Kidney epithelial cell (primary cell): ENCODE results near the gene FUCA1. TPM values are rescaled to one million over a fixed set of nuclear protein-coding genes. Genes with fewer than 3 reads are reported as not detected.
A peak's percentile ranks its signal among the peaks of the same experiment; 100 is the strongest.

ENCODE experiments used
- DNase-seq: peaks from one replicate; pipeline ENCODE4 v3.0.0-alpha.2; 2010; ENCODE audit warnings: low read depth
- H3K27me3 ChIP-seq: 2 replicates; pipeline ENCODE4 v1.6.0; 2011; ENCODE audit warnings: low read length; ENCODE audit not compliant: control insufficient read depth, insufficient read depth
- H3K36me3 ChIP-seq: 2 replicates; pipeline ENCODE4 v1.5.1; 2011; ENCODE audit warnings: low read length; ENCODE audit not compliant: control insufficient read depth, insufficient read depth
- H3K4me3 ChIP-seq: 2 replicates; pipeline ENCODE4 v1.5.1; 2011; ENCODE audit warnings: low read depth, mild to moderate bottlenecking, control low read depth, low read length
- CTCF ChIP-seq: IDR thresholded peaks from 2 replicates; pipeline ENCODE4 v1.5.1; 2011; ENCODE audit warnings: mild to moderate bottlenecking, moderate library complexity, low read length, control low read depth, inconsistent platforms; ENCODE audit not compliant: insufficient read depth, poor library complexity, severe bottlenecking
- total RNA-seq: library from RNA; depleted of rRNA; stranded (reverse); fragments of >200 nt; gene quantifications from 2 replicates; pipeline ENCODE4 v1.2.3, GENCODE V29; 2015

Gene FUCA1
- total RNA-seq, 1 donor from 2014 or later, result 40.7 TPM

- peak; percentile 69 for TF ChIP-seq CTCF
- Histone ChIP-seq H3K27me3 (no peaks in the 10 kb centered on the region), H3K4me3 (no peak overlapping the region), H3K36me3 (no peaks in the 10 kb centered on the region)
- DNase-seq, result no peak
These were observed 57.1 kb downstream of the FUCA1 start for GRCh38 chr1:23810818-23811540.

- peak; percentile 91 for TF ChIP-seq CTCF
- Histone ChIP-seq H3K27me3 (no peaks in the 10 kb centered on the region), H3K4me3 (no peak overlapping the region), H3K36me3 (no peaks in the 10 kb centered on the region)
- no peak for DNase-seq
These were observed 58.3 kb downstream of the FUCA1 start for GRCh38 chr1:23809751-23810171.

GRCh38 chr1:23807453-23807852 is 60.6 kb downstream of the FUCA1 start:
- no peak for DNase-seq
- Histone ChIP-seq H3K36me3 (no peaks in the 10 kb centered on the region), H3K4me3 (no peak overlapping the region), H3K27me3 (no peaks in the 10 kb centered on the region)
- no peak for TF ChIP-seq CTCF

DNA sequence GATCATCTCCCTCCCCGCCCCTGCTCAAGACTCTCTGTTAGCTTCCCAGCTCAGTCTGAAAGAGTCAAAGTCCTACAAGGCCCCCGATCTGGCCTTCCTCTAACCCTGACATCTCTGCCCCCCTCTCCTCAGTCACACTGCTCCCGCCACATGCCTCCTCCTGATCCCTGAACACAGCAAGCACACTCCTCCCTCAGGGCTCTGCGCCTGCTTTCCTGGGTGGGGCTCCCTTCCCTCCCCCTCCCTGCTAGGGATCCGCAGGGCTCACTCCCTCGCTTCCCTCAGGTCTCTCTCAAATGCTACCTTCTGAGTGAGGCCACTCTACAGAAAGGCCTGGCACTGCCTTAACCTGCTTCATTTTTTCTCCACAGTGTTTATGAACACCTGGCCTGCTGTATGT is 61.8 kb downstream of the FUCA1 start:
- Histone ChIP-seq H3K4me3 (no peak overlapping the region), H3K27me3 (no peaks in the 10 kb centered on the region), H3K36me3 (no peaks in the 10 kb centered on the region)
- TF ChIP-seq CTCF, result no peak
- DNase-seq, result no peak

DNA sequence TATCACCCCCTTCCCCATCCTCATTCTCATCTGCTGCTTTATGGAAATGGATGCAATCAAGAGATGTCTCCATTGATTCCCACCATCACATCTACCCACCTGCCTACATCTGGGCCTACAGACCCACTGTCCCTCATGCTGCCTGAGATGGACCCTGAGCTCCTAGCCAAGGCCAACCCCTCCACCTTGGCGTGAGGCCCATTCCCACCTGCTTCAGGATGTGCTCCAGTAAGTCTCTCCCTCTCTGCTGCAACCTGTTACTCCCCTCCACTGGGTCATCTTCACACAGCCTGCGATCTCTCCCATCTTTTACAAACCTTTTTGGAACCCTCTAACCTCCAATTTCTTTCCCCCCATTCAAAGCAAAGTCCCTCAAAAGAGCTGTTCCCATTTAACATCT is 63.1 kb downstream of the FUCA1 start:
- Histone ChIP-seq H3K4me3 (no peak overlapping the region), H3K36me3 (no peaks in the 10 kb centered on the region), H3K27me3 (no peaks in the 10 kb centered on the region)
- DNase-seq, result no peak
- no peak for TF ChIP-seq CTCF

GRCh38 chr1:23804183-23804835 is 63.8 kb downstream of the FUCA1 start:
- TF ChIP-seq CTCF, result peak; percentile 41

More at GRCh38 chr1:23804183-23804835, 63.8 kb downstream of the FUCA1 start:
- H3K4me3 ChIP-seq, result no peak overlapping the region
- DNase-seq, result no peak
- no peaks in the 10 kb centered on the region for H3K27me3 ChIP-seq
- H3K36me3 ChIP-seq, result no peaks in the 10 kb centered on the region
